PC-3 (cell line): ENCODE results near the gene GATAD2B.

ENCODE experiments used
- CTCF ChIP-seq: fragments of 300-600 bp; sonication (generic); conservative IDR thresholded peaks from 2 replicates; pipeline ENCODE4 v1.5.1; 2017; ENCODE audit warnings: antibody characterized with exemption, low read depth, mild to moderate bottlenecking, low read length
- EZH2phosphoT487 ChIP-seq: fragments of 300-600 bp; sonication (generic); IDR thresholded peaks from 2 replicates; pipeline ENCODE4 v1.6.1; 2018; ENCODE audit warnings: mild to moderate bottlenecking, antibody characterized with exemption, low read length, borderline replicate concordance

GRCh38 chr1:153832293-153832692 lies 90.5 kb downstream of the GATAD2B start:
- no peak for TF ChIP-seq CTCF
- TF ChIP-seq EZH2phosphoT487: no peak
